HUES48 (cell line): ENCODE measurements around the gene SLC16A8.
"Not testable (repeated sequence)": the region's sequence is repeated elsewhere in the genome, so short reads cannot be mapped to it uniquely, and the experiment has no call there.

Source experiments
- H3K27ac ChIP-seq: one replicate; pipeline ENCODE4 v1.7.0; 2013; ENCODE audit warnings: low read depth, low read length, inconsistent platforms
- H3K27me3 ChIP-seq: 2 replicates; pipeline ENCODE4 v1.6.1; 2013; ENCODE audit warnings: mild to moderate bottlenecking, low read length; ENCODE audit not compliant: control insufficient read depth, insufficient read depth
- H3K36me3 ChIP-seq: 2 replicates; pipeline ENCODE4 v1.6.1; 2013; ENCODE audit warnings: low read length; ENCODE audit not compliant: control insufficient read depth, insufficient read depth
- H3K4me1 ChIP-seq: 2 replicates; pipeline ENCODE4 v1.6.1; 2013; ENCODE audit warnings: mild to moderate bottlenecking, low read length; ENCODE audit not compliant: control insufficient read depth, insufficient read depth
- H3K4me3 ChIP-seq: 2 replicates; pipeline ENCODE4 v1.5.1; 2013; ENCODE audit warnings: mild to moderate bottlenecking, low read depth, low read length
- H3K9ac ChIP-seq: 2 replicates; pipeline ENCODE4 v1.6.1; 2013; ENCODE audit warnings: mild to moderate bottlenecking, low read depth, low read length, moderate library complexity
- H3K9me3 ChIP-seq: 2 replicates; pipeline ENCODE4 v1.6.1; 2013; ENCODE audit warnings: low read length; ENCODE audit not compliant: control insufficient read depth, insufficient read depth

SLC16A8 gene

GRCh38 chr22:38085056-38085455, 1.1 kb upstream of the SLC16A8 start:
- H3K9ac ChIP-seq, result no peak overlapping the region
- peaks cover 33% of the 10 kb centered on the region for H3K27me3 ChIP-seq
- H3K36me3 ChIP-seq, result peaks cover 4% of the 10 kb centered on the region; the same call in 1 of the 2 replicates
- peaks cover 25% of the 10 kb centered on the region; the same call in 1 of the 2 replicates for H3K4me1 ChIP-seq
- H3K27ac ChIP-seq, result no peak overlapping the region
- no peaks in the 10 kb centered on the region for H3K9me3 ChIP-seq
- H3K4me3 ChIP-seq, result no peak overlapping the region

GRCh38 chr22:38082986-38083710, 836 bp downstream of the SLC16A8 start:
- peaks cover 4% of the 10 kb centered on the region; the same call in 1 of the 2 replicates for H3K36me3 ChIP-seq
- peaks cover 22% of the 10 kb centered on the region; the same call in 1 of the 2 replicates for H3K4me1 ChIP-seq
- H3K9ac ChIP-seq, result no peak overlapping the region
- H3K27ac ChIP-seq, result no peak overlapping the region
- H3K9me3 ChIP-seq, result no peaks in the 10 kb centered on the region
- H3K4me3 ChIP-seq, result no peak overlapping the region
- H3K27me3 ChIP-seq, result peaks cover 38% of the 10 kb centered on the region

GRCh38 chr22:38081941-38082828, 1.8 kb downstream of the SLC16A8 start:
- peaks cover 4% of the 10 kb centered on the region; the same call in 1 of the 2 replicates for H3K36me3 ChIP-seq
- H3K4me1 ChIP-seq, result peaks cover 22% of the 10 kb centered on the region; the same call in 1 of the 2 replicates
- no peak overlapping the region for H3K9ac ChIP-seq
- peak overlapping the region; percentile 46; the same call in 1 of the 2 replicates for H3K4me3 ChIP-seq
- H3K27me3 ChIP-seq, result peaks cover 38% of the 10 kb centered on the region
- H3K27ac ChIP-seq, result no peak overlapping the region
- H3K9me3 ChIP-seq, result no peaks in the 10 kb centered on the region

GRCh38 chr22:38081636-38081940, 2.4 kb downstream of the SLC16A8 start:
- H3K36me3 ChIP-seq, result peaks cover 4% of the 10 kb centered on the region; the same call in 1 of the 2 replicates
- H3K9ac ChIP-seq, result no peak overlapping the region
- H3K9me3 ChIP-seq, result no peaks in the 10 kb centered on the region
- no peak overlapping the region for H3K27ac ChIP-seq
- H3K4me3 ChIP-seq, result peak overlapping the region; percentile 46; the same call in 1 of the 2 replicates
- H3K4me1 ChIP-seq, result peaks cover 22% of the 10 kb centered on the region; the same call in 1 of the 2 replicates
- peaks cover 38% of the 10 kb centered on the region for H3K27me3 ChIP-seq

- Histone ChIP-seq H3K9ac (no peak overlapping the region), H3K27me3 (peaks cover 38% of the 10 kb centered on the region), H3K27ac (no peak overlapping the region), H3K4me1 (peaks cover 22% of the 10 kb centered on the region; the same call in 1 of the 2 replicates), H3K4me3 (peak overlapping the region; percentile 46), H3K9me3 (no peaks in the 10 kb centered on the region), H3K36me3 (peaks cover 4% of the 10 kb centered on the region; the same call in 1 of the 2 replicates)
Measured at GRCh38 chr22:38080850-38081635, 2.9 kb downstream of the SLC16A8 start.

- Histone ChIP-seq H3K36me3 (peaks cover 6% of the 10 kb centered on the region), H3K9ac (no peak overlapping the region), H3K27me3 (peaks cover 38% of the 10 kb centered on the region), H3K4me3 (no peak overlapping the region; the same call in 1 of the 2 replicates), H3K9me3 (no peaks in the 10 kb centered on the region), H3K27ac (no peak overlapping the region), H3K4me1 (peaks cover 22% of the 10 kb centered on the region; the same call in 1 of the 2 replicates)
Measured at GRCh38 chr22:38080474-38080849, 3.5 kb downstream of the SLC16A8 start.

GRCh38 chr22:38079804-38080203, 4.2 kb downstream of the SLC16A8 start:
- Histone ChIP-seq H3K4me1 (peaks cover 18% of the 10 kb centered on the region; the same call in 1 of the 2 replicates), H3K36me3 (peaks cover 4% of the 10 kb centered on the region), H3K9me3 (no peaks in the 10 kb centered on the region), H3K4me3 (no peak overlapping the region), H3K27me3 (peaks cover 38% of the 10 kb centered on the region), H3K27ac (no peak overlapping the region), H3K9ac (no peak overlapping the region)

GRCh38 chr22:38079208-38079607, 4.8 kb downstream of the SLC16A8 start:
- H3K27ac ChIP-seq, H3K9ac ChIP-seq, H3K36me3 ChIP-seq, H3K9me3 ChIP-seq, H3K4me3 ChIP-seq: not testable (repeated sequence)
- peaks cover 14% of the 10 kb centered on the region; the same call in 1 of the 2 replicates for H3K4me1 ChIP-seq
- peaks cover 38% of the 10 kb centered on the region for H3K27me3 ChIP-seq

- Histone ChIP-seq H3K4me3 (no peak overlapping the region), H3K4me1 (peaks cover 8% of the 10 kb centered on the region; the same call in 1 of the 2 replicates), H3K9me3 (no peaks in the 10 kb centered on the region), H3K9ac (no peak overlapping the region), H3K27me3 (peaks cover 37% of the 10 kb centered on the region), H3K27ac (no peak overlapping the region), H3K36me3 (peaks cover 12% of the 10 kb centered on the region)
Measured at GRCh38 chr22:38078046-38078840, 5.7 kb downstream of the SLC16A8 start.

- Histone ChIP-seq H3K4me1 (peaks cover 8% of the 10 kb centered on the region; the same call in 1 of the 2 replicates), H3K9ac (no peak overlapping the region), H3K9me3 (no peaks in the 10 kb centered on the region), H3K36me3 (peaks cover 18% of the 10 kb centered on the region), H3K27ac (no peak overlapping the region), H3K4me3 (no peak overlapping the region), H3K27me3 (peaks cover 31% of the 10 kb centered on the region)
Measured at GRCh38 chr22:38077595-38077994, 6.4 kb downstream of the SLC16A8 start.
